ENCODE measurements around the gene MAPK6.

MAPK6 gene

GRCh38 chr15:52056496-52056895, 37.5 kb downstream of the MAPK6 start:
- no peak overlapping the region for H2AFZ ChIP-seq (ENCODE audit: low read depth)
- H3K27ac ChIP-seq = no peak overlapping the region
- no peak overlapping the region for H3K4me3 ChIP-seq (IDR thresholded peaks at IDR 0.05; ENCODE audit: insufficient read depth, low read depth, low read length)
- no peaks in the 10 kb centered on the region for H3K27me3 ChIP-seq (ENCODE audit: insufficient read depth, low read depth)
- H4K20me1 ChIP-seq (ENCODE audit: insufficient read depth) = no peaks in the 10 kb centered on the region
- no peak overlapping the region for H3K4me2 ChIP-seq
- H3K79me2 ChIP-seq (ENCODE audit: insufficient read depth, low read depth) = no peaks in the 10 kb centered on the region
- TF ChIP-seq, protein P1, sequence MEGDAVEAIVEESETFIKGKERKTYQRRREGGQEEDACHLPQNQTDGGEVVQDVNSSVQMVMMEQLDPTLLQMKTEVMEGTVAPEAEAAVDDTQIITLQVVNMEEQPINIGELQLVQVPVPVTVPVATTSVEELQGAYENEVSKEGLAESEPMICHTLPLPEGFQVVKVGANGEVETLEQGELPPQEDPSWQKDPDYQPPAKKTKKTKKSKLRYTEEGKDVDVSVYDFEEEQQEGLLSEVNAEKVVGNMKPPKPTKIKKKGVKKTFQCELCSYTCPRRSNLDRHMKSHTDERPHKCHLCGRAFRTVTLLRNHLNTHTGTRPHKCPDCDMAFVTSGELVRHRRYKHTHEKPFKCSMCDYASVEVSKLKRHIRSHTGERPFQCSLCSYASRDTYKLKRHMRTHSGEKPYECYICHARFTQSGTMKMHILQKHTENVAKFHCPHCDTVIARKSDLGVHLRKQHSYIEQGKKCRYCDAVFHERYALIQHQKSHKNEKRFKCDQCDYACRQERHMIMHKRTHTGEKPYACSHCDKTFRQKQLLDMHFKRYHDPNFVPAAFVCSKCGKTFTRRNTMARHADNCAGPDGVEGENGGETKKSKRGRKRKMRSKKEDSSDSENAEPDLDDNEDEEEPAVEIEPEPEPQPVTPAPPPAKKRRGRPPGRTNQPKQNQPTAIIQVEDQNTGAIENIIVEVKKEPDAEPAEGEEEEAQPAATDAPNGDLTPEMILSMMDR (conservative IDR thresholded peaks at IDR 0.05; ENCODE audit: low read depth, low read length) = no peak
- H3K9ac ChIP-seq = no peak overlapping the region
- H3K4me1 ChIP-seq (ENCODE audit: low read depth, poor library complexity, severe bottlenecking) = peaks cover 14% of the 10 kb centered on the region
- no peaks in the 10 kb centered on the region; the same call in 1 of the 2 replicates for H3K36me3 ChIP-seq (ENCODE audit: insufficient read depth)

DNA sequence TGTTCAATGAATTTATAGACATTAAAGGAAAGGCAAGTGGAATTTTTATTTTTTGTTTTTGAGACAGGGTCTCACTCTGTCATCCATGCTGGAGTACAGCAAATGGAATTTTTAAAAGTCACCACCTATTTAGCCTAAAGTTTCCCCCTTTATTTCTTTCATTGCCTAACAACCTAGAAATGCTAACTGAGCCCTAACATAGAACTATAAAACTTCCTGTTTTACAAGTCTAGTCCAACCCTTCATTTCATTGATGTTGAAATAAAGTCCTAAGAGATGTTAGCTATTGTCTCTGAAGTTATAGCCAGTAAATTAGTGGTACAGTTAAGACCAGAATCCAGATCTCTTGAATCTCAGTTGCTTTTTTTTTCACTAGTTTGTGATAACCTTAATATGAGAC, 39.0 kb downstream of the MAPK6 start:
- H3K27ac ChIP-seq = no peak overlapping the region
- no peaks in the 10 kb centered on the region for H3K27me3 ChIP-seq (ENCODE audit: insufficient read depth, low read depth)
- H3K36me3 ChIP-seq (ENCODE audit: insufficient read depth) = no peaks in the 10 kb centered on the region; the same call in 1 of the 2 replicates
- H3K4me1 ChIP-seq (ENCODE audit: low read depth, poor library complexity, severe bottlenecking) = peaks cover 14% of the 10 kb centered on the region
- no peak overlapping the region for H3K4me3 ChIP-seq (IDR thresholded peaks at IDR 0.05; ENCODE audit: insufficient read depth, low read depth, low read length)
- H3K4me2 ChIP-seq = no peak overlapping the region
- H3K79me2 ChIP-seq (ENCODE audit: insufficient read depth, low read depth) = no peaks in the 10 kb centered on the region
- no peak overlapping the region for H3K9ac ChIP-seq
- H4K20me1 ChIP-seq (ENCODE audit: insufficient read depth) = no peaks in the 10 kb centered on the region
- TF ChIP-seq, protein P1 (conservative IDR thresholded peaks at IDR 0.05; ENCODE audit: low read depth, low read length) = no peak
- no peak overlapping the region for H2AFZ ChIP-seq (ENCODE audit: low read depth)

DNA sequence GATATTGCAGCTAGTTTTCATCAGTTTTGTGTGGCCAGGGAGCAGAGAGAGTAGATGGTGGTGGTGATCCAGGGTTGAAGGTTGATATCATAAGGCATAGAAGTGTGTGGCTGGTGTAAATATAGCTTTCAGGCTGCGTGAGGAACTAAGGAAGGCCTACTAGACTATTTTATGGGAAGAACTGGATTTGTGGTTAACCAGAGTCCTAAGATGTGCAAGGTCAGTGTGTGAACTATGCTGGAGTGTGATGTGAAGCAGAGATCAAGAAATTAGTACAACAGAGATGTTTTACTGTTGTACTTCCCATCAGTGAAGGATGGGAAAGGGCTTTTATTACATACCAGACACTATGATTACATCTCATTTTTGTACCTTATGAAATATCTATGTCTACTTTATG, 41.5 kb downstream of the MAPK6 start:
- H3K4me3 ChIP-seq (IDR thresholded peaks at IDR 0.05; ENCODE audit: insufficient read depth, low read depth, low read length) = no peak overlapping the region
- H3K27me3 ChIP-seq (ENCODE audit: insufficient read depth, low read depth) = no peaks in the 10 kb centered on the region
- TF ChIP-seq, protein P1 (conservative IDR thresholded peaks at IDR 0.05; ENCODE audit: low read depth, low read length) = no peak
- H3K36me3 ChIP-seq (ENCODE audit: insufficient read depth) = no peaks in the 10 kb centered on the region; the same call in 1 of the 2 replicates
- no peaks in the 10 kb centered on the region for H3K79me2 ChIP-seq (ENCODE audit: insufficient read depth, low read depth)
- no peak overlapping the region for H2AFZ ChIP-seq (ENCODE audit: low read depth)
- peaks cover 14% of the 10 kb centered on the region for H3K4me1 ChIP-seq (ENCODE audit: low read depth, poor library complexity, severe bottlenecking)
- H4K20me1 ChIP-seq (ENCODE audit: insufficient read depth) = no peaks in the 10 kb centered on the region
- no peak overlapping the region for H3K4me2 ChIP-seq
- H3K27ac ChIP-seq = no peak overlapping the region
- no peak overlapping the region for H3K9ac ChIP-seq

DNA sequence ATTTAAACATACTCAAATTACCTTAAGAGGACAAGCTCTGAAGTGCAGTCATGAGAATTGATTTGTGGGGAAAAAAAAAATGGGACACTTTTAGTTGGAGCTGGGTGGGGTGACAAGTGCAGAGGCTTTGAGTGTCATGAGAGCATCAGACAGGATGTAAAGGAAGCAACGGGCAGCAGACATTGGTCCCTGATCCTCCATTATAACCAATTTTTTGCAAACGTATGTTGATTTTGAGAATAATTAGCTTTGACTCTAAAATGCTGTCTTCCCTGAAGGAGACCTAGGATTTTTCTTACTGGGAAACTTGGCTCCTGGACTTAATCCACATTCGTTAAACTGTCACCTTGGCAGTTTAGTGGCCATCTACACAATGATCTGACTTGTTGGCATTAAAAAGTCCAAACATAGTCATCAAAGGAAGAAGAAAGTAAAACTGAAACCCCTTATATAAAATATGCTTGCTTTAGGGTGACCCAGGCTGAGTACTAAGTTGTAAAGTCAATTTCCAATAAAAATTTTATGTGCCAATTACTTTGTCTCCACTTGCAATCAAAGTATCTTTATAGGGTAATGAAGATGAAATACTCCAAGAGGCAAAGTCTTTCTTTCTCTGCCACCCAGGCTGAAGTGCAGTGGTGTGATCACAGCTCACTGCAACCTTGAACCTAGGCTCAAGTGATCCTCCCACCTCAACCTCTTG, 48.0 kb downstream of the MAPK6 start:
- H2AFZ ChIP-seq (ENCODE audit: low read depth) = no peak overlapping the region
- H3K4me2 ChIP-seq = no peak overlapping the region
- no peak overlapping the region for H3K9ac ChIP-seq
- H3K79me2 ChIP-seq (ENCODE audit: insufficient read depth, low read depth) = no peaks in the 10 kb centered on the region
- no peak overlapping the region for H3K27ac ChIP-seq
- H3K27me3 ChIP-seq (ENCODE audit: insufficient read depth, low read depth) = no peaks in the 10 kb centered on the region
- H3K4me1 ChIP-seq (ENCODE audit: low read depth, poor library complexity, severe bottlenecking) = peaks cover 8% of the 10 kb centered on the region
- no peaks in the 10 kb centered on the region for H3K36me3 ChIP-seq (ENCODE audit: insufficient read depth)
- H4K20me1 ChIP-seq (ENCODE audit: insufficient read depth) = no peaks in the 10 kb centered on the region
- H3K4me3 ChIP-seq (IDR thresholded peaks at IDR 0.05; ENCODE audit: insufficient read depth, low read depth, low read length) = no peak overlapping the region
- TF ChIP-seq, protein P1 (conservative IDR thresholded peaks at IDR 0.05; ENCODE audit: low read depth, low read length) = no peak

Measured in KMS-11 (cell line).